Kidney epithelial cell (primary cell): ENCODE results near the gene FBXL13. TPM values are rescaled to one million over a fixed set of nuclear protein-coding genes. Genes with fewer than 3 reads are reported as not detected.

ENCODE experiments used
- DNase-seq: peaks from one replicate; pipeline ENCODE4 v3.0.0-alpha.2; 2010; ENCODE audit warnings: low read depth
- H3K27me3 ChIP-seq: 2 replicates; pipeline ENCODE4 v1.6.0; 2011; ENCODE audit warnings: low read length; ENCODE audit not compliant: control insufficient read depth, insufficient read depth
- H3K36me3 ChIP-seq: 2 replicates; pipeline ENCODE4 v1.5.1; 2011; ENCODE audit warnings: low read length; ENCODE audit not compliant: control insufficient read depth, insufficient read depth
- H3K4me3 ChIP-seq: 2 replicates; pipeline ENCODE4 v1.5.1; 2011; ENCODE audit warnings: low read depth, mild to moderate bottlenecking, control low read depth, low read length
- CTCF ChIP-seq: IDR thresholded peaks from 2 replicates; pipeline ENCODE4 v1.5.1; 2011; ENCODE audit warnings: mild to moderate bottlenecking, moderate library complexity, low read length, control low read depth, inconsistent platforms; ENCODE audit not compliant: insufficient read depth, poor library complexity, severe bottlenecking
- total RNA-seq: library from RNA; depleted of rRNA; stranded (reverse); fragments of >200 nt; gene quantifications from 2 replicates; pipeline ENCODE4 v1.2.3, GENCODE V29; 2015

Gene FBXL13
- total RNA-seq, 1 donor from 2014 or later: 3.1 TPM

- no peak overlapping the region for H3K4me3 ChIP-seq
- TF ChIP-seq CTCF: no peak
- no peaks in the 10 kb centered on the region for H3K27me3 ChIP-seq
- H3K36me3 ChIP-seq: no peaks in the 10 kb centered on the region
- DNase-seq: no peak
These were observed 132.3 kb downstream of the FBXL13 start for GRCh38 chr7:102942181-102942866.

GRCh38 chr7:102938679-102939078 is 135.9 kb downstream of the FBXL13 start:
- Histone ChIP-seq H3K36me3 (no peaks in the 10 kb centered on the region), H3K27me3 (no peaks in the 10 kb centered on the region), H3K4me3 (no peak overlapping the region)
- no peak for DNase-seq
- no peak for TF ChIP-seq CTCF

GRCh38 chr7:102935450-102936115 is 139.0 kb downstream of the FBXL13 start:
- Histone ChIP-seq H3K4me3 (no peak overlapping the region), H3K36me3 (no peaks in the 10 kb centered on the region), H3K27me3 (no peaks in the 10 kb centered on the region)
- no peak for TF ChIP-seq CTCF
- no peak for DNase-seq

GRCh38 chr7:102934701-102935100 is 139.9 kb downstream of the FBXL13 start:
- TF ChIP-seq CTCF: no peak
- Histone ChIP-seq H3K4me3 (no peak overlapping the region), H3K36me3 (no peaks in the 10 kb centered on the region), H3K27me3 (no peaks in the 10 kb centered on the region)
- no peak for DNase-seq

GRCh38 chr7:102934239-102934638 is 140.4 kb downstream of the FBXL13 start:
- Histone ChIP-seq H3K36me3 (no peaks in the 10 kb centered on the region), H3K4me3 (no peak overlapping the region), H3K27me3 (no peaks in the 10 kb centered on the region)
- no peak for DNase-seq
- TF ChIP-seq CTCF: no peak
